ENCODE measurements around the gene ZNF331.

- no peak for TF ChIP-seq CTCF (IDR thresholded peaks at IDR 0.05; ENCODE audit: low read depth, low read length)
- TF ChIP-seq EZH2phosphoT487 (IDR thresholded peaks at IDR 0.05; ENCODE audit: low read depth): no peak
Measured at GRCh38 chr19:53525922-53526321, 12.0 kb upstream of the ZNF331 start.
